ENCODE results near the gene DHRSX.
"Not testable (repeated sequence)": the region's sequence is repeated elsewhere in the genome, so short reads cannot be mapped to it uniquely, and the experiment has no call there.

The DHRSX gene

DNA sequence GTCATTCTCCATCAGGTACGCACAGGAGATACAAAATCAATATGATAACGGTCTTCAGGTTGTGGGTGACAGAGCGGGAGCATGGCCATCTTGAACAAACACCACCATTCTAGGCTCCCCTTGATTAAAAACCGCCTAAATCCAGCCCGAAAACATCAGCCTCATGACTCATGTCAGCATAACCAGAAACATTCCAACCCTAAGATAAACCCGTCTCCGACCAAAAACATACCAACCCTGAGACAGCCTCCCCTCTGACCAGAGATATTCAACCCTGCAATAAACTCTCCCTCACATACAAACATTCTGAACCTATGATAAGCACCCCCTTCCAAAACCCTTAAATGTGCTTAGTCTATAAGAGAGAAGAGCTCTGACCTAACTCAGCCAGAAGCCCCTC is 157.9 kb downstream of the DHRSX start:
- DNase-seq, result no peak

DNA sequence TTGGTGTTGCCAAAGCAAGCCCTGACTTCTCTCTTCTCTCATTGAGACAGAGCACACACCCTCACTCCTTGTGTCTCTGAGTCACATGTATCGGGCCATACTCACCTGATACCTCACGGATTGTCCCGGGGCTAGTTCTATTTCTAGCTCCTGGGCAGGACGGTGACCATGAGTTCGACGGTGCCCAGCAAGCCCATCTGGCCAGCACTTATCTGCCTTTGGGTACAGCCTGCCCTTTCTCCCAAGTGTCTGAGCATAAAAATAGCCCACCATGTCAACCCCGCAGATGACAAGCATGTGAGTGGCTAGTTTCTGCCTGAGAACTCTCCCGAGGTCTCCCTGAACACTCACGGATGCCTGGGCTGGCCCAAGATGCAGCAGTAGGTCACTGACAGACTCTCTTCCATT is 158.5 kb downstream of the DHRSX start:
- no peak for DNase-seq

GRCh38 chrX:2340991-2341390 is 159.8 kb downstream of the DHRSX start:
- no peak for DNase-seq

DNA sequence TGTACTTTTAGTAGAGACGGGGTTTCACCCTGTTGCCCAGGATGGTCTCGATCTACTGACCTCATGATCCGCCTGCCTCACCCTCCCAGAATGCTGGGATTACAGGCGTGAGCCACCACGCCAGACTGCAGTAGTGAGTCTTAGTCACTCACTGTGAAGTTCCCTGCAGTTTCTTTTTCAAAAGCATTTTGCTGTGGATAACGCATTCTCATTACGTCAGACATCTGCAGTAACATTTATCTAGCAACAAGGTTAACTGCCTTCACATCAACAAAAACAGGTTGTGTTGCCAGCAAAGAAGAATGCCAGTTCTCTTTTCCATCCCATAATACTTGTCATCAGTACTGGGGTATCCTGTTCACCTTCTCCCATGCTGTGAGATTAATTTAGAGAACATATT is 164.6 kb downstream of the DHRSX start:
- no peak for DNase-seq

- DNase-seq, result no peak
Observed at GRCh38 chrX:2334237-2334636, 166.5 kb downstream of the DHRSX start.

- no peak for DNase-seq
Observed at GRCh38 chrX:2332252-2332651, 168.5 kb downstream of the DHRSX start.

GRCh38 chrX:2330910-2331309 is 169.9 kb downstream of the DHRSX start:
- DNase-seq, result no peak

- no peak for DNase-seq
Observed at GRCh38 chrX:2330487-2330886, 170.3 kb downstream of the DHRSX start.

- DNase-seq, result no peak
Observed at GRCh38 chrX:2327423-2327822, 173.4 kb downstream of the DHRSX start.

- DNase-seq, result peak; percentile 81
Observed at GRCh38 chrX:2325076-2325784, 175.5 kb downstream of the DHRSX start.

DNA sequence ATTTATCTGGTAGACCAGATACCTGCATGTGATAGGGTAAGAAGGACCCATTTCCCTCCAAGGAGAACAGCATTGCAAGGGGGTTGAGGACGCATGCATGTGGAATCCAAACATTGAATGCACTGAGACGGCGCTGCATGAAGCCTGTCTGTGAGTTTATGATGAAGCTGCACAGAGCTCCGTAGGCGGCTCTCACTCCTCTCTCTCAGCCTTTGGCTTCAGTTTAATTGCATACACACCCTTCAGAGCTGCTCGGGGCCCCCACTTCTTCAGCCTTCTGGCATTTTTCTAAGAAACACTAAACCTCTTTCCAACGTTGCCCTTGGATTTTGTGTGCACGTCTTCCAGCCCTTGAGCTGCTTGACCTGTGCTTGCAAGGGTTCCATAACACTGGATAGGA is 176.6 kb downstream of the DHRSX start:
- DNase-seq, result no peak

DNA sequence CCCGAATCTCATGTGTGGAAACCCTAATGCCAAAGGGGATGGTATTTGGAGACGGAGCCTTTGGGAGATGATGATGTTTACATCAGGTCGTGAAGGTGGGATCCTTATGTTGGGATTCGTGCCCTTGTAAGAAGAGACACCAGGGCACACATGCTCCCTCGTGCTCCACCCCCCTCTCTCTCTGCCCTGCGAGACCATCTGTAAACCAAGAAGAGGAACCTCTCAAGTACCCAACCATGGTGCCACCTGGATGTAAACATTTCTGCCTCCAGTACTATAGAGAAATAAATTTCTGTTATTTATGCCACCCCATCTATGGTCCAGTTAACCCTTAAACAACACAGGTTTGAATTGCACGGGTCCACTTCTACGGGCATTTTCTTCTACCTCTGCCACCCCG is 179.4 kb downstream of the DHRSX start:
- DNase-seq, result no peak

DNA sequence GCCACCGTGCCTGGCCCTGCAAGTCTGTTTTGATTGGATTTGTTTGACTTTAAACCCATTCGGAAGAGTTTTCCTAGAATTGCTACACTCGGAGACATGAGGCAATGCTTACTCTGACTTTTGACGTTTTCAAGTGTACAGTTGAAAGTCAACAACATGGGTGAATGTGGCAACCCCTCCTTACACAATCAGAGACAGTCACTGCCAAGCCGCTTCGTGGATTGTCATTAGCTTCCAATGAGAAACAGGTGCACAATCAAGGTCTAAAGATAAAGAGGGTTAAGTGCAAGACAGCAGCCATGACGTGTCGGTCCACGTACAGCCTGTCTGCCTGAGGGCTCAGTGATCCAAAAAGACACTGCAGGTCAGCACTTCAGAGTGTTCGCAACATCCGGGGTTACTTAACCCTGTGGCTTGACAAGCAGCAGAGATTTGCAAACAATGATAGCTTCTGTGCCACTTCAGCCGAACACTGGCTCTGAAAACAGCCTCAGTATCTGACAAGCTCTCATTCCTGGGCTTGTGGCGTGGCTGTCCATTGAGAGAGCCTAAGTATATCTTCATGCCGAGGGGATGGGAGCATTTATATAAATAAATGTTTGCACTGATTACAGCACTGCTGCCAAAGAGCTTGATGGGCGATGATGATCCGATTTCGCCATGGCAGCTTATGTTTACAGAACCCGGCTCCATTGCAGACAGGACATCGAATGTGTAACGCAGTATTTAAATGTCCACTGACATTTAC is 180.0 kb downstream of the DHRSX start:
- no peak for DNase-seq

- no peak for DNase-seq
Observed at GRCh38 chrX:2320089-2320488, 180.7 kb downstream of the DHRSX start.

GRCh38 chrX:2318371-2318770 is 182.4 kb downstream of the DHRSX start:
- DNase-seq, result peak; percentile 39

GRCh38 chrX:2317527-2318055 is 183.2 kb downstream of the DHRSX start:
- peak; percentile 86 for DNase-seq

- DNase-seq, result no peak
Observed at GRCh38 chrX:2316534-2316933, 184.2 kb downstream of the DHRSX start.

DNA sequence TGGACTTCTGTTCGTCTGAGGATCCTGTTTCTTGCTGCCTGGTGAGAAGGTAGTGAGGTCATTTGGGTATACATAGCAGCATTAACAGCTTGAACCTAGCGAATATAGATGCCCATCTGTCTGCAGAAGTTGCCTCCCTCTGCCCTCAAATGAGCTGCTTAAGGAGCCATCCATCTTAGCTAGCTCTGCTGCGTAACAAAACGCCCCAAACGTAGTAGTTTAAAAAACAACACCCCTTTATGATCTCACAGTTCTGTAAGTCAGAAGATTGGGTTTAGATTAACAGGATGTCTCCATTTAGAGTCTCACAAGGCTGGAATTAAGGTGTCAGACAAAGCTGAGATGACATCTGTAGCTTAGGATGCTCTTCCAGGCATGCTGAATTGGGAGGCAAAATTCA is 185.3 kb downstream of the DHRSX start:
- no peak for DNase-seq

GRCh38 chrX:2314831-2315365 is 185.9 kb downstream of the DHRSX start:
- no peak for DNase-seq

DNA sequence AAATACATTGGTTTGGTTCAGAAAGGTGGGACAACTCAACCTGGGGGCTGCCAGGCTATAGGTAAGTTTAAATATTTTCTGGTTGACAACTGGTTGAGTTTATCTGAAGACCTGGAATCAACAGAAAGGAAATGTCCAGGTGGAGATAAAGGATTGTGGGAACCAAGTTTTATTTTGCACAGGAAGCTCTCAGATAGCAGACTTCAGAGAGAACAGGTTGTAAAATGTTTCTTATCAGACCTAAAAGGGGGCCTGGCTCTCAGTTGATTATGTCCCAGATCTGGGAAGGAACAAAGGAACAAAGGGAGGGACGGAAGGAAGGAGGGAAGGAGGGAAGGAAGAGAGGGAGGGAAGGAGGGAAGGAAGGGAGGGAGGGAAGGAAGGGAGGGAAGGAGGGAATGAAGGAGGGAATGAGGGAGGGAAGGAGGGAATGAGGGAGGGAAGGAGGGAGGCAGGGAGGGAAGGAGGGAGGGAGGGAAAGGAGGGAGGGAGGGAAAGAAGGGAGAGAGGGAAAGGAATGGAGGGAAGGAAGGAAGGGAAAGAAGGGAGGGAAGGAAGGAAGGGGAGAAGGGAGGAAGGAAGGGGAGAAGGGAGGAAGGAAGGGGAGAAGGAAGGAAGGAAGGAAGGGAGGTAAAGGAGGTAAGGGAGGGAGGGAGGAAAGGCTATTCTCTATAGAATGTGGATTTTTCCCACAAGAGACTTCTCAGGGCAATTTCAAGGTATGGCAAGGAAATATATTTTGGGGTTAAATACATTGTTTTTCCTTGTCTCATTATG is 186.7 kb downstream of the DHRSX start:
- DNase-seq, result no peak

DNA sequence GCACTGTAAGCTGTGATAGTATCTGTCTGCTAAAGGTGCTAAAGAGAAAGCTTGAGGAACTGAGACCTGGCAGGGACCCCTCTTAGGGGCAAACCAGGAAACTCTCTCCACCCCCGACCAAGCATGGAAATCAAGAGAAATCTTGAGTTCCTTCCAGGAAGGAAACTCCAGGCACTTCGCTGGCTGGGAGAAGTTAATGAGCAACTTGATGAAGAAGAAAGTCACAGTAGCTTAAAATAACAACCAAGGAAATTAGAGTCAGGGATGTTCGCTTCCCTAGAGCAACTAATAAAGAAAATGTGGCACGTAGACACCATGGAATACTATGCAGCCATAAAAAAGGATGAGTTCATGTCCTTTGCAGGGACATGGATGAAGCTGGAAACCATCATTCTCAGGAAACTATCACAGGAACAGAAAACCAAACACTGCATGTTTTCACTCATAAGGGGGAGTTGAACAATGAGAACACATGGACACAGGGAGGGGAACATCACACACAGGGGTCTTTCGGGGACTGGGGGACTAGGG is 188.7 kb downstream of the DHRSX start:
- DNase-seq, result not testable (repeated sequence)

DNA sequence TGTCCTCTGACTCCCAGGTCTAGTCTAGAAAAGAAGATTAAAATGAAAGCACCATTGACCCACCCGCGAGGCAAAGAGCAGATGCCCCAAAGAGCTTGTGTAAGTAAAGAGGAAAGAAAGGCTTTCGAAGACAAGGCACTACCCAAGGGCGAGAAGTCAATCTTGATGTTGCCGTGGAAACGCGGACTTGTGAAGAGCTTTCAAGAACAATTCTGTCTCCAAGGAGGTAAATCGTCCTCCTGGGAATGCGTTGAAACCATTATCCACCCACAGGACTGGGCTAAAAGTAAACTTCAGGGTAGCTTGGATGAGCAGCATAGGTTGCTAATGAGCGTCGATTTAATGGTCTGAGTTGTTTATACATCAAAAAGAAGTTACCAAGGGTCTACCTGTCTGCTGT is 189.3 kb downstream of the DHRSX start:
- no peak for DNase-seq

- no peak for DNase-seq
Observed at GRCh38 chrX:2301901-2302300, 198.9 kb downstream of the DHRSX start.
